Type B pancreatic cell (in vitro differentiated cells): Measurements from ENCODE around the gene ABTB2. TPM values are rescaled to one million over a fixed set of nuclear protein-coding genes. Genes with fewer than 3 reads are reported as not detected.

Source experiments
- DNase-seq: peaks from one replicate; pipeline ENCODE4 v3.0.0; 2021; ENCODE audit warnings: mixed read lengths; ENCODE audit not compliant: unreplicated experiment; ENCODE audit errors: extremely low spot score
- H3K27ac Mint-ChIP-seq: 2 replicates; pipeline ENCODE4 v1.8.0; 2021; ENCODE audit warnings: mild to moderate bottlenecking, mixed read lengths
- H3K27me3 Mint-ChIP-seq: 2 replicates; pipeline ENCODE4 v1.8.0; 2021; ENCODE audit warnings: mixed read lengths
- H3K36me3 Mint-ChIP-seq: 2 replicates; pipeline ENCODE4 v1.8.0; 2021; ENCODE audit warnings: mixed read lengths
- H3K4me1 Mint-ChIP-seq: one replicate; pipeline ENCODE4 v1.8.0; 2021; ENCODE audit warnings: mixed read lengths; ENCODE audit not compliant: unreplicated experiment
- H3K4me3 Mint-ChIP-seq: 2 replicates; pipeline ENCODE4 v1.8.0; 2021; ENCODE audit warnings: mild to moderate bottlenecking, mixed read lengths
- H3K9me3 Mint-ChIP-seq: 2 replicates; pipeline ENCODE4 v1.8.0; 2021; ENCODE audit warnings: mixed read lengths
- total RNA-seq: library from RNA; stranded (reverse); gene quantifications from 2 replicates; pipeline ENCODE4 v1.2.1, GENCODE V29; 2021; ENCODE audit warnings: low replicate concordance
- TF ChIP-seq, protein P1 (sequence below): fragments of 200-600 bp; sonication (generic); conservative IDR thresholded peaks from 2 replicates; pipeline ENCODE4 v1.5.0; 2021; ENCODE audit warnings: antibody characterized with exemption, mild to moderate bottlenecking

ABTB2 gene
- total RNA-seq, 1 donor from 2014 or later, result 13.5 TPM

- TF ChIP-seq, protein P1, sequence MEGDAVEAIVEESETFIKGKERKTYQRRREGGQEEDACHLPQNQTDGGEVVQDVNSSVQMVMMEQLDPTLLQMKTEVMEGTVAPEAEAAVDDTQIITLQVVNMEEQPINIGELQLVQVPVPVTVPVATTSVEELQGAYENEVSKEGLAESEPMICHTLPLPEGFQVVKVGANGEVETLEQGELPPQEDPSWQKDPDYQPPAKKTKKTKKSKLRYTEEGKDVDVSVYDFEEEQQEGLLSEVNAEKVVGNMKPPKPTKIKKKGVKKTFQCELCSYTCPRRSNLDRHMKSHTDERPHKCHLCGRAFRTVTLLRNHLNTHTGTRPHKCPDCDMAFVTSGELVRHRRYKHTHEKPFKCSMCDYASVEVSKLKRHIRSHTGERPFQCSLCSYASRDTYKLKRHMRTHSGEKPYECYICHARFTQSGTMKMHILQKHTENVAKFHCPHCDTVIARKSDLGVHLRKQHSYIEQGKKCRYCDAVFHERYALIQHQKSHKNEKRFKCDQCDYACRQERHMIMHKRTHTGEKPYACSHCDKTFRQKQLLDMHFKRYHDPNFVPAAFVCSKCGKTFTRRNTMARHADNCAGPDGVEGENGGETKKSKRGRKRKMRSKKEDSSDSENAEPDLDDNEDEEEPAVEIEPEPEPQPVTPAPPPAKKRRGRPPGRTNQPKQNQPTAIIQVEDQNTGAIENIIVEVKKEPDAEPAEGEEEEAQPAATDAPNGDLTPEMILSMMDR, result no peak
- Mint-ChIP-seq H3K4me1 (peaks cover 39% of the 10 kb centered on the region), H3K36me3 (no peaks in the 10 kb centered on the region), H3K4me3 (no peak overlapping the region), H3K27me3 (no peaks in the 10 kb centered on the region), H3K9me3 (no peaks in the 10 kb centered on the region), H3K27ac (no peak overlapping the region)
- DNase-seq, result no peak
Measured at GRCh38 chr11:34327804-34328631, 29.8 kb downstream of the ABTB2 start.

DNA sequence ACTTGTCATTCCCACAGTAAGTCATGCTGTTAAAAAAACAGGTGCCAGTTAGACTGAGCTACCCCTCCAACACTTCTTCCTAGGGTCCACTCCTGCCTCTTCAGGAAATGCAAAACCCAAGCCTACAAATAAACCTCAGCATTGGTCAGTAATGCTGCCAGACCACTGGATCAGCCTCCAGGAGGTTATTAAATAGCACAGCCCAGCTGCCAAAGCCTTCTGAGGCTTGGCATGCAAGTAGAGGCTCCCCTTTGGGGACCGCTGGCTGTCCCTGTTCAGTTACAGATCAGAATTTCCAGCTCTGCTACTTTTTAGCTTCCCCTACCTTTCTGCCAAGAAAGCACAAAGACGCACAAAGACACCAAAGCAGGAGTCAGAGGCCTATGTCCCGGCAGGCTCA, 33.3 kb downstream of the ABTB2 start:
- no peak for DNase-seq
- no peak overlapping the region for H3K4me3 Mint-ChIP-seq
- H3K27ac Mint-ChIP-seq, result no peak overlapping the region
- H3K9me3 Mint-ChIP-seq, result no peaks in the 10 kb centered on the region
- H3K27me3 Mint-ChIP-seq, result no peaks in the 10 kb centered on the region
- peaks cover 27% of the 10 kb centered on the region for H3K4me1 Mint-ChIP-seq
- TF ChIP-seq, protein P1, result no peak
- no peaks in the 10 kb centered on the region for H3K36me3 Mint-ChIP-seq

- no peaks in the 10 kb centered on the region for H3K9me3 Mint-ChIP-seq
- DNase-seq, result no peak
- H3K27me3 Mint-ChIP-seq, result no peaks in the 10 kb centered on the region
- H3K4me1 Mint-ChIP-seq, result peaks cover 19% of the 10 kb centered on the region
- H3K4me3 Mint-ChIP-seq, result no peak overlapping the region
- H3K27ac Mint-ChIP-seq, result no peak overlapping the region
- TF ChIP-seq, protein P1, result no peak
- no peaks in the 10 kb centered on the region for H3K36me3 Mint-ChIP-seq
Measured at GRCh38 chr11:34323601-34324000, 34.2 kb downstream of the ABTB2 start.

GRCh38 chr11:34318111-34319037, 39.4 kb downstream of the ABTB2 start:
- peaks cover 40% of the 10 kb centered on the region for H3K4me1 Mint-ChIP-seq
- H3K27ac Mint-ChIP-seq, result peak overlapping the region; percentile 9
- TF ChIP-seq, protein P1, result no peak
- H3K27me3 Mint-ChIP-seq, result no peaks in the 10 kb centered on the region
- no peak overlapping the region for H3K4me3 Mint-ChIP-seq
- no peaks in the 10 kb centered on the region for H3K9me3 Mint-ChIP-seq
- DNase-seq, result no peak
- no peaks in the 10 kb centered on the region for H3K36me3 Mint-ChIP-seq

DNA sequence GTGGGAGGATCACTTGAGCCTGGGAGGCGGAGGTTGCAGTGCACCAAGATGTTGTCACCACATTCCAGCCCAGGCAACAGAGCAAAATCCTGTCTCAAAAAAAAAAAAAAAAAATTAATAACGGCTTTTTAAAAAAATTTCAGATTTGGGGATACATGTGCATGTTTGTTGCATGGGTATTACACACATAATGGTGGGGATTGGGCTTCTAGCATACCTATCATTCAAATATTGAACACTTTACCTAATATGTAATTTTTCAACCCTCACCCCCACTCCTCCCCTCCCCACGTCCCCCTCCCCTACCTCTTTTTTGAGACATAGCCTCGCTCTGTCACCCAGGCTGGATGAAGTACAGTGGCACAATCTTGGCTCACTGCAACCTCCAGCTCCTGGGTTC, 40.1 kb downstream of the ABTB2 start:
- TF ChIP-seq, protein P1, result no peak
- H3K36me3 Mint-ChIP-seq, result no peaks in the 10 kb centered on the region
- DNase-seq, result no peak
- peaks cover 40% of the 10 kb centered on the region for H3K4me1 Mint-ChIP-seq
- H3K4me3 Mint-ChIP-seq, result no peak overlapping the region
- H3K27ac Mint-ChIP-seq, result no peak overlapping the region
- no peaks in the 10 kb centered on the region for H3K27me3 Mint-ChIP-seq
- H3K9me3 Mint-ChIP-seq, result no peaks in the 10 kb centered on the region
